Heart left ventricle (tissue), 13 donors: Measurements from ENCODE around the gene GRAMD1B.

Experiments used
- POLR2A ChIP-seq, 2 donors: fragments of 450-650 bp; IDR thresholded peaks; one replicate each; pipeline ENCODE4 v1.6.1; 2017; ENCODE audit warnings: antibody characterized with exemption in 2 of 2, mild to moderate bottlenecking in 2 of 2, moderate library complexity in 2 of 2
- TF ChIP-seq, protein P1 (sequence below), 12 donors: fragments of 200-600 bp; sonication (generic) in 4 of 12; IDR thresholded peaks; one replicate each; pipeline versions ENCODE4 v1.5.0 to v1.8.0; 2018 to 2022; ENCODE audit warnings: antibody characterized with exemption in 12 of 12, mild to moderate bottlenecking in 5 of 12
- donor health status: ischemic (EF 13 %, LVEDD 7.1; RV severe dilation, severe dysfunction).
- donor health status: DM: no; HTN: yes; CAD: no.
- donor health status: DM: no; HTN: no; CAD: no.
- donor health status: ischemic (EF 25% LVEDD 6.9; RV normal size, moderate dysfunction).
- donor health status: ischemic (EF 25% LVEDD 5.7; RV mildly dilated, moderate dysfunction).
- donor health status: ischemic (EF 35%, LVEDD 5.7; RV mildly dilated, moderate dysfunction).
- donor health status: nonischemic (EF 11% LVEDD 7.7; RV severe dilation, severe dysfunction).
- donor health status: DM: yes; HTN: yes; CAD: no.
- donor health status: PGD.
- donor health status: ischemic (EF 29% LVEDD 5.4; RV normal size, mild dysfunction).
- donor health status: nonischemic (EF 23%, LVEDD 6.1; RV moderate dilation, normal function).

- TF ChIP-seq, protein P1, sequence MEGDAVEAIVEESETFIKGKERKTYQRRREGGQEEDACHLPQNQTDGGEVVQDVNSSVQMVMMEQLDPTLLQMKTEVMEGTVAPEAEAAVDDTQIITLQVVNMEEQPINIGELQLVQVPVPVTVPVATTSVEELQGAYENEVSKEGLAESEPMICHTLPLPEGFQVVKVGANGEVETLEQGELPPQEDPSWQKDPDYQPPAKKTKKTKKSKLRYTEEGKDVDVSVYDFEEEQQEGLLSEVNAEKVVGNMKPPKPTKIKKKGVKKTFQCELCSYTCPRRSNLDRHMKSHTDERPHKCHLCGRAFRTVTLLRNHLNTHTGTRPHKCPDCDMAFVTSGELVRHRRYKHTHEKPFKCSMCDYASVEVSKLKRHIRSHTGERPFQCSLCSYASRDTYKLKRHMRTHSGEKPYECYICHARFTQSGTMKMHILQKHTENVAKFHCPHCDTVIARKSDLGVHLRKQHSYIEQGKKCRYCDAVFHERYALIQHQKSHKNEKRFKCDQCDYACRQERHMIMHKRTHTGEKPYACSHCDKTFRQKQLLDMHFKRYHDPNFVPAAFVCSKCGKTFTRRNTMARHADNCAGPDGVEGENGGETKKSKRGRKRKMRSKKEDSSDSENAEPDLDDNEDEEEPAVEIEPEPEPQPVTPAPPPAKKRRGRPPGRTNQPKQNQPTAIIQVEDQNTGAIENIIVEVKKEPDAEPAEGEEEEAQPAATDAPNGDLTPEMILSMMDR (IDR thresholded peaks at IDR 0.05): peak in 2 of 12 donors; percentile 8 to 11
- no peak for TF ChIP-seq POLR2A (IDR thresholded peaks at IDR 0.05)
Measured at GRCh38 chr11:123429913-123430720, at the start of gene GRAMD1B.
